Measurements from ENCODE around the gene THOC2. TPM values are rescaled to one million over a fixed set of nuclear protein-coding genes. Genes with fewer than 3 reads are reported as not detected.
"Not testable (repeated sequence)": the region's sequence is repeated elsewhere in the genome, so short reads cannot be mapped to it uniquely, and the experiment has no call there.

Gene THOC2
- total RNA-seq, 1 donor from 2014 or later, result 87.6 TPM

DNA sequence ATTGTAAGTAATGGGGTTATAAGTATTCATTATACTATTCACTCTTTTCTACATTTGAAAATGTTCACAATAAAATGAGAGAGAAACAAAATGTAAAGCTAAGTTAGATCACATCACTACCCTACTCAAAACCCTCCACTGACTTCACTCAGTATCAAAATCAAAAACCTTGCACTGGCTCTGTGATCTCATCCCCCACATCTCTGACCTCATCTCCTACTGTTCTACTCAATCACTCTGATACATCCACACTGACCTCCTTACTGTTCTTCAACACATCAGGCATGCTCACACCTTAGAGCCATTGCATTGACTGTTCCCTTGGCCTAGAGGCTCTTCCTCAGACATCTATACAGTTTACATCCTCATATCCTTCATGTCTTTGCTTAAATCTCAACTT lies 50.7 kb downstream of the THOC2 start:
- Mint-ChIP-seq H3K9me3 (no peaks in the 10 kb centered on the region), H3K4me3 (no peak overlapping the region), H3K4me1 (ENCODE audit: low read depth) (no peaks in the 10 kb centered on the region), H3K27ac (no peak overlapping the region), H3K27me3 (ENCODE audit: insufficient read depth) (no peaks in the 10 kb centered on the region), H3K36me3 (ENCODE audit: low read depth) (peaks cover 33% of the 10 kb centered on the region)
- DNase-seq (ENCODE audit: low spot score), result no peak
- intact Hi-C loops (cut with micrococcal nuclease), result loop anchor here (10.0 kb wide), 1 partner anchor 53 kb away; the partner anchor contains the start of gene THOC2

DNA sequence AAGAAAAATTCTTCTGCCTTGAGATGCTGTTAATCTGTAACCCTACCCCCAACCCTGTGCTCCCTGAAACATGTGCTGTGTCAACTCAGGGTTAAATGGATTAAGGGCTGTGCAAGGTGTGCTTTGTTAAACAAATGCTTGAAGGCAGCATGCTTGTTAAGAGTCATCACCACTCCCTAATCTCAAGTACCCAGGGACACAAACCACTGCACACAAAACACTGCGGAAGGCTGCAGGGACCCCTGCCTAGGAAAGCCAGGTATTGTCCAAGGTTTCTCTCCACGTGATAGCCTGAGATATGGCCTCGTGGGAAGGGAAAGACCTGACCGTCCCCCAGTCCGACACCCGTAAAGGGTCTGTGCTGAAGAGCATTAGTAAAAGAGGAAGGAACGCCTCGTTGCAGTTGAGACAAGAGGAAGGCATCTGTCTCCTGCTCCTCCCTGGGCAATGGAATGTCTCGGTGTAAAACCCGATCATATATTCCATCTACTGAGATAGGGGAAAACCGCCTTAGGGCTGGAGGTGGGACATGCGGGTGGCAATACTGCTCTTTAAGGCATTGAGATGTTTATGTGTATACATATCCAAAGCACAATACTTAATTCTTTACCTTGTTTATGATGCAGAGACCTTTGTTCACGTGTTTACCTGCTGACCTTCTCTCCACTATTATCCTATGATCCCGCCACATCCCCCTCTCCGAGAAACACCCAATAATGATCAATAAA lies 53.0 kb downstream of the THOC2 start:
- not testable (repeated sequence) for H3K4me3 Mint-ChIP-seq; DNase-seq (ENCODE audit: low spot score); H3K4me1 Mint-ChIP-seq (ENCODE audit: low read depth); H3K9me3 Mint-ChIP-seq; H3K27ac Mint-ChIP-seq; H3K27me3 Mint-ChIP-seq (ENCODE audit: insufficient read depth)
- H3K36me3 Mint-ChIP-seq (ENCODE audit: low read depth), result peaks cover 33% of the 10 kb centered on the region
- intact Hi-C loops (cut with micrococcal nuclease), result loop anchor here (10.0 kb wide), 1 partner anchor 55 kb away; the partner anchor contains the start of gene THOC2

DNA sequence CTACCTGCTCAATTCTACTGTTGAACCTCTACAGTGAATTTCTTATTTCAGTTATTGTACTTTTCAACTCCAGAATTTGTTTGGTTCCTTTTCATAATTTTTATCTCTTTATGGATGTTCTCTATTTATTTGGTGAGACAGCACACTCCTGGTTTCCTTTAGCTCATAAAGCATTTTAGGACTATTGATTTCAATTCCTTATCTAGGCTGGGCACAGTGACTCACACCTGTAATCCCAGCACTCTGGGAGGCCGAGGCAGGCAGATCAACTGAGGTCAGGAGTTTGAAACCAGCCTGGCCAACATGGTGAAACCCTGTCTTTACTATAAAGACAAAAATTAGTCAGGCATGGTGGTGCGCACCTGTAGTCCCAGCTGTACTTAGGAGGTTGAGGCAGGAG lies 57.7 kb downstream of the THOC2 start:
- intact Hi-C loops (cut with micrococcal nuclease), result no loop called here
- Mint-ChIP-seq H3K27ac (no peak overlapping the region), H3K9me3 (no peaks in the 10 kb centered on the region), H3K36me3 (ENCODE audit: low read depth) (peaks cover 24% of the 10 kb centered on the region), H3K4me3 (no peak overlapping the region), H3K4me1 (ENCODE audit: low read depth) (no peaks in the 10 kb centered on the region), H3K27me3 (ENCODE audit: insufficient read depth) (no peaks in the 10 kb centered on the region)
- DNase-seq (ENCODE audit: low spot score), result no peak

DNA sequence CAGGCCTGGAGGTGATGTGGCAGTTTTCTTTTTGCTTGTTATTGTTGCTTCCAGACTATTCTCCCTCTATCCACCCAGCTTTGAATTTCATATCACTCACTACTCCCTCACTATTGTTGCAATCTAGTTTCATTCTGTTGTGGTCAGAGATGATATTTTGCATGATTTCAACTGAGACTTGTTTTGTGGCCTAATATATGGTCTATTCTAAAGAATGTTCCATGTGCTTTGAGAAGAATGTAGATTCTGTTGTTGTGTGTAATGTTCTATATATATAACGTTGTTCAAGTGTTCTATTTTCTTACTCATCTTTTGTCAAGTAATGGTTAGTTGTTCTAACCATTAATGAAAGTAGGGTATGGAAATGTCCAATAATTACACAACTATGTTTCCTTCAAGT lies 59.0 kb downstream of the THOC2 start:
- no peak overlapping the region for H3K27ac Mint-ChIP-seq
- H3K4me1 Mint-ChIP-seq (ENCODE audit: low read depth), result no peaks in the 10 kb centered on the region
- intact Hi-C loops (cut with micrococcal nuclease), result no loop called here
- DNase-seq (ENCODE audit: low spot score), result no peak
- peaks cover 23% of the 10 kb centered on the region for H3K36me3 Mint-ChIP-seq (ENCODE audit: low read depth)
- H3K9me3 Mint-ChIP-seq, result no peaks in the 10 kb centered on the region
- H3K27me3 Mint-ChIP-seq (ENCODE audit: insufficient read depth), result no peaks in the 10 kb centered on the region
- H3K4me3 Mint-ChIP-seq, result no peak overlapping the region

DNA sequence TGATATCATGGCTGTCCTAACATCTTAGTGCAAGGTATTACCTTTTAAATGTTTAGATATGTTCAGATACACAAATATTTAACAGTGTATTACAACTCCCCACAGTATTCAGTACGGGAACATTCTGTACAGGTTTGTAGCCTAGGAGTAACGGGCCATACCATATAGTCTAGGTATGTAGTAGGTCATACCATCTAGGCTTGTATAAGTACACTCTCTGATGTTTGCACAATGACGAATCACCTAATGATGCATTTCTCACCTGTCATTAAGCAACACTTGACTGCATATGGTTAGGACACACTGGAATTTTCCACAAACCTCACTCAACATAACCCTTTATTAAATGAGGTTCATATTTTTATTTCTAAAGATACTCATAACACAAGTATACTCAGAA lies 67.7 kb downstream of the THOC2 start:
- Mint-ChIP-seq H3K4me1 (ENCODE audit: low read depth) (no peaks in the 10 kb centered on the region), H3K36me3 (ENCODE audit: low read depth) (peaks cover 37% of the 10 kb centered on the region), H3K27ac (no peak overlapping the region), H3K4me3 (no peak overlapping the region), H3K27me3 (ENCODE audit: insufficient read depth) (no peaks in the 10 kb centered on the region), H3K9me3 (no peaks in the 10 kb centered on the region)
- intact Hi-C loops (cut with micrococcal nuclease), result no loop called here
- DNase-seq (ENCODE audit: low spot score), result no peak

DNA sequence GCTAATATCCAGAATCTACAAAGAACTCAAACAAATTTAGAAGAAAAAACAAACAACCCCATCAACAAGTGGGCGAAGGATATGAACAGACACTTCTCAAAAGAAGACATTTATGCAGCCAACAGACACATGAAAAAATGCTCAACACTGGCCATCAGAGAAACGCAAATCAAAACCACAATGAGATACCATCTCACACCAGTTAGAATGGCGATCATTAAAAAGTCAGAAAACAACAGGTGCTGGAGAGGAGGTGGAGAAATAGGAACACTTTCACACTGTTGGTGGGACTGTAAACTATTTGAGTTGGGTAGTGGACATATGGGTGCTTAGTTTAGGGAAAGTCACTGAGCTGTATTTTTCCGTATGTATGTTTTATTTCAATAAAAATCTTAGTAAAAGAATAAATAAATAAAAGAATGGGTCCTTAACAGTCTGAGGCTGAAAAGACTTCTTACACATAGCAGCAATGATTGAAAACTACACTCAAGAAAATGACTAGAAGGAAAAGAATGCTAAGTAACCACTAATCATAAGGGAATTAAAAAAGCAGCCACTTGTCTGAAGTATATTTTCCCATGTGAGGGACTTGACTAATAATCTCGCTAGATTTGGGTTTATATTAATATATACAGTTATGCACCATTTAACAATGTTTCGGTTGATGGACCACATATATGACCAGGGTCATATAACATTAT lies 68.2 kb downstream of the THOC2 start:
- intact Hi-C loops (cut with micrococcal nuclease); H3K9me3 Mint-ChIP-seq: not testable (repeated sequence)

DNA sequence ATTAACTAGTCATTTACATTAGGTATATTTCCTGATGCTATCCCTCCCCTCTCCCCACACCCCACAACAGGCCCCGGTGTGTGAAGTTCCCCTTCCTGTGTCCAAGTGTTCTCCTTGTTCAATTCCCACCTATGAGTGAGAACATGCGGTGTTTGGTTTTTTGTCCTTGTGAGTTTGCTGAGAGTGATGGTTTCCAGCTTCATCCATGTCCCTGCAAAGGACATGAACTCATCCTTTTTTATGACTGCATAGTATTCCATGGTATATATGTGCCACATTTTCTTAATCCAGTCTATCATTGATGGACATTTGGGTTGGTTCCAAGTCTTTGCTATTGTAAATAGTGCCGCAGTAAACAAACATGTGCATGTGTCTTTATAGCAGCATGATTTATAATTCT lies 69.1 kb downstream of the THOC2 start:
- intact Hi-C loops (cut with micrococcal nuclease); H3K4me3 Mint-ChIP-seq; H3K9me3 Mint-ChIP-seq: not testable (repeated sequence)

More for the DNA sequence above, 68.2 kb downstream of the THOC2 start:
- H3K4me1 Mint-ChIP-seq (ENCODE audit: low read depth); H3K27me3 Mint-ChIP-seq (ENCODE audit: insufficient read depth); DNase-seq (ENCODE audit: low spot score); H3K4me3 Mint-ChIP-seq; H3K27ac Mint-ChIP-seq: not testable (repeated sequence)
- peaks cover 36% of the 10 kb centered on the region for H3K36me3 Mint-ChIP-seq (ENCODE audit: low read depth)

DNA sequence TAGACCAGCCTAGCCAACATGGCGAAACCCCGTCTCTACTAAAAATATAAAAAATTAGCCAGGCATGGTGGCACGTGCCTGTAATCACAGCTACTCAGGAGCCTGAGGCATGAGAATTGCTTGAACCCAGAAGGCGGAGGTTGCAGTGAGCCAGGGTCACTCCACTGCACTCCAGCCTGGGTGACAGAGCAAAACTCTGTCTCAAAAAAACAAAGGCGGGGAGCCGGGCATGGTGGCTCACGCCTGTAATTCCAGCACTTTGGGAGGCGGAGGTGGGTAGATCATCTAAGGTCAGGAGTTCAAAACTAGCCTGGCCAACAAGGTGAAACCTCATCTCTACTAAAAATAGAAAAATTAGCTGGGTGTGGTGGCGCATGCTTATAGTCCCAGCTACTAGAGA lies 76.3 kb downstream of the THOC2 start:
- H3K27me3 Mint-ChIP-seq (ENCODE audit: insufficient read depth); intact Hi-C loops (cut with micrococcal nuclease); H3K27ac Mint-ChIP-seq; H3K9me3 Mint-ChIP-seq; DNase-seq (ENCODE audit: low spot score); H3K4me3 Mint-ChIP-seq: not testable (repeated sequence)
- H3K36me3 Mint-ChIP-seq (ENCODE audit: low read depth), result peaks cover 20% of the 10 kb centered on the region
- H3K4me1 Mint-ChIP-seq (ENCODE audit: low read depth), result peaks cover 11% of the 10 kb centered on the region

More for the DNA sequence above, 69.1 kb downstream of the THOC2 start:
- DNase-seq (ENCODE audit: low spot score); H3K27ac Mint-ChIP-seq; H3K27me3 Mint-ChIP-seq (ENCODE audit: insufficient read depth); H3K4me1 Mint-ChIP-seq (ENCODE audit: low read depth): not testable (repeated sequence)
- peaks cover 34% of the 10 kb centered on the region for H3K36me3 Mint-ChIP-seq (ENCODE audit: low read depth)

DNA sequence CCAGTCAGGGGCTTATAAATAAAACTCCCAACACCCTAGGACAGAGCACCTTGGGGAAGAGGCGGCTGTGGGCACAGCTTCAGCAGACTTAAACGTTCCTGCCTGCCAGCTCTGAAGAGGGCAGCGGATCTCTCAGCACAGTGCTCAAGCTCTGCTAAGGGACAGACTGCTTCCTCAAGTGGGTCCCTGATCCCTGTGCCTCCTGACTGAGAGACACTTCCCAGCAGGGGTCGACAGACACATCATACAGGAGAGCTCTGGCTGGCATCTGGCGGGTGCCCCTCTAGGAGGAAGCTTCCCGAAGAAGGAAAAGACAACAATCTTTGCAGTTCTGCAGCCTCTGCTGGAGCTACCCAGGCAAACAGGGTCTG lies 84.1 kb downstream of the THOC2 start:
- Mint-ChIP-seq H3K4me1 (ENCODE audit: low read depth) (peaks cover 23% of the 10 kb centered on the region), H3K36me3 (ENCODE audit: low read depth) (peaks cover 13% of the 10 kb centered on the region)
- H3K27ac Mint-ChIP-seq; H3K27me3 Mint-ChIP-seq (ENCODE audit: insufficient read depth); intact Hi-C loops (cut with micrococcal nuclease); H3K4me3 Mint-ChIP-seq; H3K9me3 Mint-ChIP-seq: not testable (repeated sequence)
- peak; percentile 0 for DNase-seq (ENCODE audit: low spot score)

DNA sequence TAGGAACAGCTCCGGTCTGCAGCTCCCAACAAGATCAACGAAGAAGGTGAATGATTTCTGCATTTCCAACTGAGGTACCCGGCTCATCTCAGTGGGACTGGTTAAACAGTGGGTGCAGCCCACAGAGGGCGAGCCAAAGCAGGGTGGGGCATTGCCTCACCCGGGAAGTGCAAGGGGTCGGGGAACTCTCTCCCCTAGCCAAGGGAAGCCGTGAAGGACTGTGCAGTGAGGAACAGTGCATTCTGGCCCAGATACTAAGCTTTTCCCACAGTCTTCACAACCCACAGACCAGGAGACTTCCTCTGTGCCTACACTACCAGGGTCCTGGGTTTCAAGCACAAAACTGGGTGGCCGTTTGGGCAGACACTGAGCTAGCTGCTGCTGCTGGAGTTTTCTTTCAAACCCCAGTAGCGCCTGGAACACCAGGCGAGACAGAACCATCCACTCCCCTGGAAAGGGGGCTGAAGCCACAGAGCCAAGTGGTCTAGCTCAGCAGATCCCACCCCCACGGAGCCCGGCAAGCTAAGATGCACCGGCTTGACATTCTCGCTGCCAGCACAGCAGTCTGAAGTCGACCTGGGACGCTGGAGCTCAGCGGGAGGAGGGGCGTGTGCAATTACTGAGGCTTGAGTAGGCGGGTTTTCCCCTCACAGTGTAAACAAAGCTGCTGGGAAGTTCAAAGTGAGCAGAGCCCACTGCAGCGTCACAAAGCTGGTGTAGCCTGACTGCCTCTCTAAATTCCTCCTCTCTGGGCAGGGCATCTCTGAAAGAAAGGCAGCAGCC lies 84.6 kb downstream of the THOC2 start:
- DNase-seq (ENCODE audit: low spot score), result peak; percentile 12
- peaks cover 13% of the 10 kb centered on the region for H3K36me3 Mint-ChIP-seq (ENCODE audit: low read depth)
- no peak overlapping the region for H3K4me3 Mint-ChIP-seq
- H3K4me1 Mint-ChIP-seq (ENCODE audit: low read depth), result peaks cover 23% of the 10 kb centered on the region
- intact Hi-C loops (cut with micrococcal nuclease), result no loop called here
- no peaks in the 10 kb centered on the region for H3K9me3 Mint-ChIP-seq
- no peaks in the 10 kb centered on the region for H3K27me3 Mint-ChIP-seq (ENCODE audit: insufficient read depth)
- no peak overlapping the region for H3K27ac Mint-ChIP-seq

DNA sequence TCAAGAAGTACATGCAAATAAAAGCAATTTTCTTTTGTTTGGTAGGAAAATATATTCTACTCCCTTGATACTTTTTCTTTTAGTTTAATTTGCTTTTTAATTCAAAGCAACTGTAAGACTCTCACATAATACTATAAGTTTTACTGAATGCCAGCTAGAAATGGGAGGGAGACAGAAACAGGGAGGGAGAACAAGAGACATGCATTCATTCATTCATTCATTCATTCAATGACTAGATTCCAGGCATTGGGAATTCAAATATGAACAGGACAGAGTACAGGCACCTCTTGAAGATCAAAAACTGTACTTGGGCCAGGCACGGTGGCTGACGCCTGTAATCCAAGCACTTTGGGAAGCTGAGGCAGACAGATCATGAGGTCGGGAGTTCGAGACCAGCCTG lies 85.6 kb downstream of the THOC2 start:
- DNase-seq (ENCODE audit: low spot score), result no peak
- H3K27me3 Mint-ChIP-seq (ENCODE audit: insufficient read depth), result no peaks in the 10 kb centered on the region
- peaks cover 18% of the 10 kb centered on the region for H3K4me1 Mint-ChIP-seq (ENCODE audit: low read depth)
- peaks cover 10% of the 10 kb centered on the region for H3K36me3 Mint-ChIP-seq (ENCODE audit: low read depth)
- no peak overlapping the region for H3K4me3 Mint-ChIP-seq
- intact Hi-C loops (cut with micrococcal nuclease), result no loop called here
- H3K27ac Mint-ChIP-seq, result no peak overlapping the region
- H3K9me3 Mint-ChIP-seq, result no peaks in the 10 kb centered on the region

DNA sequence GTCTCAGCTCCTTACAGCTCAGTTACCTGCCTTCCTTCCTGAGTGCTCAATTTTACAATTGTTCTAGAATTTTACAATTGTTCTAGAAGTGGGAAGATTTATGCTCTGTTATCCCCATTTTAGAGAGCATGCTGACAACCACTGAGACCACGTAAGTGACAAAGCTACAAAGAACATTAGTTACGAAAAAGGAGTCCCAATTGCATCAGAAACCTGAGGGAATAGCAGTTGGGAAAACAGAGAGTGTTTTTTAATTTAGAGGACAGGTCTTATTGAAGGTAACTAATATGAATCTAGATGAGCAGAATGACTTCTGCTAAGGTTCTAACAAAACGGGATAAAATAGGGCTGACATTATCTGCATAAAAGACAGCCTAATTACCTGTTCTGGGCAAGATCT lies 103.3 kb downstream of the THOC2 start:
- Mint-ChIP-seq H3K9me3 (no peaks in the 10 kb centered on the region), H3K27ac (no peak overlapping the region), H3K27me3 (ENCODE audit: insufficient read depth) (no peaks in the 10 kb centered on the region), H3K4me1 (ENCODE audit: low read depth) (peaks cover 11% of the 10 kb centered on the region), H3K4me3 (no peak overlapping the region), H3K36me3 (ENCODE audit: low read depth) (peaks cover 34% of the 10 kb centered on the region)
- no peak for DNase-seq (ENCODE audit: low spot score)
- intact Hi-C loops (cut with micrococcal nuclease), result no loop called here

DNA sequence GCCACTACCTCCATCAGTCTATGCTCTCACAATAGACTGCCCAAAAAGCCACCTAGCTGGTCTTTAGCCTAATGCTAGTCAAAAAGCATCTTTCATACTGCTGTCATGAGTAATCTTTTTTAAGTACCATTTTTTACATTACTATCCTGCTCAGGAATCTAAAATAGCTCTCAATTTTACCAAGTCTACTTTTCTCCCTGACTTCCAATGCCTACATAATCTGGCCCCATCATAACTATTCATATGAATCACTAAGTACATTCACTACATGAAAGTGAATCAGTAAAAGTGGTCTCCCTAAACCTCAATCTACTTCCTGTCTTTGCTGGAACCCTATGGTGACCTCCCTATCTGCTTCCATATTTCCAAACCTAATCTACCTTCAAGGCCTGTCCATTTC lies 105.9 kb downstream of the THOC2 start:
- peaks cover 11% of the 10 kb centered on the region for H3K4me1 Mint-ChIP-seq (ENCODE audit: low read depth)
- no peaks in the 10 kb centered on the region for H3K9me3 Mint-ChIP-seq
- H3K36me3 Mint-ChIP-seq (ENCODE audit: low read depth), result peaks cover 28% of the 10 kb centered on the region
- H3K27me3 Mint-ChIP-seq (ENCODE audit: insufficient read depth), result no peaks in the 10 kb centered on the region
- peak overlapping the region; percentile 0 for H3K27ac Mint-ChIP-seq
- DNase-seq (ENCODE audit: low spot score), result no peak
- no peak overlapping the region for H3K4me3 Mint-ChIP-seq
- intact Hi-C loops (cut with micrococcal nuclease), result no loop called here

Data from activated T-helper 1 cell treated with anti-CD3 and anti-CD28 coated beads, Interleukin-12 subunit alpha, Interleukin-12 subunit beta, Interleukin-2, Interleukin-4 antibody, amounts not matched to agents 30 ng/mL and 10 ng/mL and 1 ng/mL, durations not matched to agents 14 hours and 24 hours and 36 hours (primary cell).